K562 (cell line): ENCODE data around the gene PDE12. TPM values are rescaled to one million over a fixed set of nuclear protein-coding genes. Genes with fewer than 3 reads are reported as not detected.
A peak's percentile ranks its signal among the peaks of the same experiment; 100 is the strongest.

Experiments used
- HDAC2 ChIP-seq: fragments of 450-650 bp; IDR thresholded peaks from 2 replicates; pipeline ENCODE4 v1.6.1; 2016; ENCODE audit warnings: mild to moderate bottlenecking
- HNRNPL ChIP-seq: fragments of 200-400 bp; formaldehyde crosslinking; IDR thresholded peaks from 2 replicates; pipeline ENCODE4 v1.6.1; 2017; ENCODE audit warnings: low read depth, mild to moderate bottlenecking, low read length
- HNRNPLL ChIP-seq: fragments of 200-400 bp; formaldehyde crosslinking; IDR thresholded peaks from 2 replicates; pipeline ENCODE4 v1.6.1; 2017; ENCODE audit warnings: low read length, low read depth, mild to moderate bottlenecking; ENCODE audit not compliant: poor library complexity, severe bottlenecking
- JUN ChIP-seq, 2 experiments: sonication (generic) in 1 of 2; formaldehyde crosslinking in 1 of 2; IDR thresholded peaks; 2 replicates each; pipeline versions ENCODE4 v1.6.1 to v1.8.0; 2012 to 2022; ENCODE audit warnings: borderline replicate concordance in 2 of 2, mild to moderate bottlenecking in 2 of 2, improper control_type of control experiment in 1 of 2, low read depth in 1 of 2, low read length in 1 of 2, missing genetic modification reagents in 1 of 2
- MTF1 ChIP-seq: fragments of 250-450 bp; sonication (Bioruptor Pico); IDR thresholded peaks from 2 replicates; pipeline ENCODE4 v1.9.0; 2021; ENCODE audit warnings: moderate library complexity, mild to moderate bottlenecking, inconsistent platforms, borderline replicate concordance
- SIX5 ChIP-seq, 2 experiments: IDR thresholded peaks; 2 replicates each; pipeline ENCODE4 v1.6.1; 2011; ENCODE audit warnings: low read length in 2 of 2, borderline replicate concordance in 1 of 2, low read depth in 1 of 2, mild to moderate bottlenecking in 1 of 2, moderate library complexity in 1 of 2; ENCODE audit not compliant: insufficient read depth in 1 of 2
- TCF7L2 ChIP-seq: fragments of 150-350 bp; IDR thresholded peaks from 2 replicates; pipeline ENCODE4 v1.6.1; 2016; ENCODE audit warnings: low read depth, mild to moderate bottlenecking, low read length, moderate library complexity
- ZC3H11A ChIP-seq: IDR thresholded peaks from 2 replicates; pipeline ENCODE4 v1.6.1; 2012; ENCODE audit warnings: low read depth, low read length, improper control_type of control experiment
- ZNF695 ChIP-seq: fragments of 450-650 bp; formaldehyde crosslinking; IDR thresholded peaks from 2 replicates; pipeline ENCODE4 v1.4.0; 2020; ENCODE audit warnings: mild to moderate bottlenecking, moderate library complexity
- ZNF764 ChIP-seq: fragments of 250-450 bp; sonication (Bioruptor Pico); IDR thresholded peaks from 2 replicates; pipeline ENCODE4 v1.4.0; 2020; ENCODE audit warnings: low read depth, mild to moderate bottlenecking, moderate library complexity
- polyA plus RNA-seq, 8 experiments: library from polyadenylated mRNA; depleted of rRNA in 4 of 8; stranded (reverse) in 5 of 8; unstranded in 3 of 8; fragments of >200 nt; fragmentation: Nextera tagmentation in 2 of 8; fragmentation: Illumina TruSeq in 1 of 8; extraction: Ambion mirVana in 2 of 8; extraction: Trizol in 1 of 8; gene quantifications; 2 replicates each; pipeline versions ENCODE4 v1.2.1 to v1.2.3, GENCODE V29; 2011 to 2014; ENCODE audit warnings: inconsistent platforms in 1 of 8, missing spikeins in 1 of 8
- total RNA-seq, 7 experiments: library from RNA; depleted of rRNA in 6 of 7; stranded (reverse); fragments of >200 nt in 6 of 7; fragmentation: Illumina TruSeq in 2 of 7; extraction: Trizol in 2 of 7; gene quantifications; 2 replicates each; pipeline versions ENCODE4 v1.2.1 to v1.2.3, GENCODE V29; 2011 to 2021; ENCODE audit warnings: low replicate concordance in 1 of 7
- TF ChIP-seq, protein P1 (sequence below), 2 experiments: fragments of 450-650 bp; formaldehyde crosslinking in 1 of 2; IDR thresholded peaks; 2 replicates each; pipeline versions ENCODE4 v1.4.0 to v1.6.1; 2014 to 2020; ENCODE audit warnings: mild to moderate bottlenecking in 2 of 2, borderline replicate concordance in 1 of 2, low read depth in 1 of 2
- TF ChIP-seq, protein P2 (sequence below): fragments of 450-650 bp; formaldehyde crosslinking; IDR thresholded peaks from 2 replicates; pipeline ENCODE4 v1.4.0; 2020; ENCODE audit warnings: mild to moderate bottlenecking, mixed read lengths
- TF ChIP-seq, protein P3 (sequence below): sonication (generic); formaldehyde crosslinking; IDR thresholded peaks from 2 replicates; pipeline ENCODE4 v1.8.0; 2022; ENCODE audit warnings: mild to moderate bottlenecking, missing genetic modification reagents

The PDE12 gene
- total and polyA plus RNA-seq, 9 of the 15 experiments (the other 6 are each of a cell fraction or from before 2014, with no cell fraction given): 2.1 to 20.5 (median 10.0) TPM

DNA sequence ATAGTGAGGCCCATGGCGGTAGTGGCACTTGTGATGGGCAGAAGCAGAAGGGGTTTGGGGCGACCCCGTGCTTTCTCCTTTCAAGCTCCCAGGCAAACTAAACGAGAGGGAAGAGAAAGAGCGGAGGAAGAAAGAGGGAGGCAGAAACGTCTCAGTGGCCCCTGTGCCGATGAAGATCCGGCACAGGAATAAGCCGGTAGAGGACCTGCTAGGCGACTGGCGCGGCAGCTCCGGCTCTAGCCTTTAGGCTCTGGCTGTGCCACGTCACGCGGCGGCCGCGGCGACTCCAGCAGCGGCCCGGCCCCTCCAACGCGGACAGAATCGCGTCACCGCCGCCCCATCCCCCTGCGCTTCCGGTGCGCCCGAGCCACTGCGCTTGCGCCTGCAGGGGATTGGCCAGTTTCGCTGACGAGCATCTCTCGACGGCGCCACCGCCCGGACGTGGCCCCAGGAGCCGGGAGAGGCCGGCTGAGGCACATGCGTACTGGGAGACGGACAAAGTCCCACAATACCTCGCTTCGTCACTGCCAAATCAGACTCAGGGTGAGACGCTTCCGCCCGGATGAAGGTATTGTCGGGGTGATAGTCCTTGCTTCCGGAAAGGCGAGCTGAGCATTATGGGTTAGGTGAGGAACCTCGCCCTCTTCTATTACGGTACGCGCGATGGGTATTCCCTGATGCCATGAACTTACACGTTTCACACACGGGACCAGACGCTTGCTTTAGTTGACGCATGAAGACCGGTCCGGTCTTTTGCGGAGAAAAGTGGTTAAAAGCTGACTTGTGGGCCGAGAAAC is 41.3 kb downstream of the PDE12 start, which contains the start of gene ARF4 (continued):
- TF ChIP-seq, protein P1, sequence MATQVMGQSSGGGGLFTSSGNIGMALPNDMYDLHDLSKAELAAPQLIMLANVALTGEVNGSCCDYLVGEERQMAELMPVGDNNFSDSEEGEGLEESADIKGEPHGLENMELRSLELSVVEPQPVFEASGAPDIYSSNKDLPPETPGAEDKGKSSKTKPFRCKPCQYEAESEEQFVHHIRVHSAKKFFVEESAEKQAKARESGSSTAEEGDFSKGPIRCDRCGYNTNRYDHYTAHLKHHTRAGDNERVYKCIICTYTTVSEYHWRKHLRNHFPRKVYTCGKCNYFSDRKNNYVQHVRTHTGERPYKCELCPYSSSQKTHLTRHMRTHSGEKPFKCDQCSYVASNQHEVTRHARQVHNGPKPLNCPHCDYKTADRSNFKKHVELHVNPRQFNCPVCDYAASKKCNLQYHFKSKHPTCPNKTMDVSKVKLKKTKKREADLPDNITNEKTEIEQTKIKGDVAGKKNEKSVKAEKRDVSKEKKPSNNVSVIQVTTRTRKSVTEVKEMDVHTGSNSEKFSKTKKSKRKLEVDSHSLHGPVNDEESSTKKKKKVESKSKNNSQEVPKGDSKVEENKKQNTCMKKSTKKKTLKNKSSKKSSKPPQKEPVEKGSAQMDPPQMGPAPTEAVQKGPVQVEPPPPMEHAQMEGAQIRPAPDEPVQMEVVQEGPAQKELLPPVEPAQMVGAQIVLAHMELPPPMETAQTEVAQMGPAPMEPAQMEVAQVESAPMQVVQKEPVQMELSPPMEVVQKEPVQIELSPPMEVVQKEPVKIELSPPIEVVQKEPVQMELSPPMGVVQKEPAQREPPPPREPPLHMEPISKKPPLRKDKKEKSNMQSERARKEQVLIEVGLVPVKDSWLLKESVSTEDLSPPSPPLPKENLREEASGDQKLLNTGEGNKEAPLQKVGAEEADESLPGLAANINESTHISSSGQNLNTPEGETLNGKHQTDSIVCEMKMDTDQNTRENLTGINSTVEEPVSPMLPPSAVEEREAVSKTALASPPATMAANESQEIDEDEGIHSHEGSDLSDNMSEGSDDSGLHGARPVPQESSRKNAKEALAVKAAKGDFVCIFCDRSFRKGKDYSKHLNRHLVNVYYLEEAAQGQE (IDR thresholded peaks at IDR 0.05; ENCODE audit: borderline replicate concordance): peak; percentile 60; the same call in 1 of the 2 replicates
- TF ChIP-seq, protein P1 (CRISPR knock-in tag; IDR thresholded peaks at IDR 0.05; ENCODE audit: low read depth): no peak
- no peak for TF ChIP-seq ZC3H11A
- no peak for TF ChIP-seq ZNF695 (CRISPR knock-in tag)
- no peak for TF ChIP-seq TCF7L2
- no peak for TF ChIP-seq ZNF764 (CRISPR knock-in tag)
- no peak for TF ChIP-seq MTF1 (CRISPR knock-in tag)
- TF ChIP-seq SIX5 (IDR thresholded peaks at IDR 0.05; ENCODE audit: borderline replicate concordance in 1 of 2, insufficient read depth in 1 of 2, low read depth in 1 of 2, low read length in 2 of 2): peak in 1 of 2 experiments; percentile 23; a peak in 1 of 4 replicates
- no peak for TF ChIP-seq HNRNPL
- no peak; the same call in 1 of the 2 replicates for TF ChIP-seq JUN (IDR thresholded peaks at IDR 0.05; ENCODE audit: borderline replicate concordance, low read depth, low read length)
- TF ChIP-seq JUN (CRISPR knock-in tag; IDR thresholded peaks at IDR 0.05; ENCODE audit: borderline replicate concordance): peak; percentile 36; the same call in 1 of the 2 replicates
- TF ChIP-seq, protein P2, sequence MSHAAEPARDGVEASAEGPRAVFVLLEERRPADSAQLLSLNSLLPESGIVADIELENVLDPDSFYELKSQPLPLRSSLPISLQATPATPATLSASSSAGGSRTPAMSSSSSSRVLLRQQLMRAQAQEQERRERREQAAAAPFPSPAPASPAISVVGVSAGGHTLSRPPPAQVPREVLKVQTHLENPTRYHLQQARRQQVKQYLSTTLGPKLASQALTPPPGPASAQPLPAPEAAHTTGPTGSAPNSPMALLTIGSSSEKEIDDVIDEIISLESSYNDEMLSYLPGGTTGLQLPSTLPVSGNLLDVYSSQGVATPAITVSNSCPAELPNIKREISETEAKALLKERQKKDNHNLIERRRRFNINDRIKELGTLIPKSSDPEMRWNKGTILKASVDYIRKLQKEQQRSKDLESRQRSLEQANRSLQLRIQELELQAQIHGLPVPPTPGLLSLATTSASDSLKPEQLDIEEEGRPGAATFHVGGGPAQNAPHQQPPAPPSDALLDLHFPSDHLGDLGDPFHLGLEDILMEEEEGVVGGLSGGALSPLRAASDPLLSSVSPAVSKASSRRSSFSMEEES: no peak
- TF ChIP-seq HDAC2: no peak
- peak; percentile 75 for TF ChIP-seq HNRNPLL
- TF ChIP-seq, protein P3, sequence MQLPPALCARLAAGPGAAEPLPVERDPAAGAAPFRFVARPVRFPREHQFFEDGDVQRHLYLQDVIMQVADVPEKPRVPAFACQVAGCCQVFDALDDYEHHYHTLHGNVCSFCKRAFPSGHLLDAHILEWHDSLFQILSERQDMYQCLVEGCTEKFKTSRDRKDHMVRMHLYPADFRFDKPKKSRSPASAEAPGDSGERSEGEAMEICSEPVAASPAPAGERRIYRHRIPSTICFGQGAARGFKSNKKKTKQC (CRISPR knock-in tag): no peak; the same call in 1 of the 2 replicates
